C1 segment of cervical spinal cord (tissue), 14 donors: ENCODE results near the gene ARSB.
"Not testable (repeated sequence)": the region's sequence is repeated elsewhere in the genome, so short reads cannot be mapped to it uniquely, and the experiment has no call there.

Source experiments
- DNase-seq, 14 donors: peaks; one replicate each; lab custom pipeline; 2025; lab: John Stamatoyannopoulos, UW

The ARSB gene

GRCh38 chr5:78779771-78780616, 205.1 kb downstream of the ARSB start:
- no peak for DNase-seq

DNA sequence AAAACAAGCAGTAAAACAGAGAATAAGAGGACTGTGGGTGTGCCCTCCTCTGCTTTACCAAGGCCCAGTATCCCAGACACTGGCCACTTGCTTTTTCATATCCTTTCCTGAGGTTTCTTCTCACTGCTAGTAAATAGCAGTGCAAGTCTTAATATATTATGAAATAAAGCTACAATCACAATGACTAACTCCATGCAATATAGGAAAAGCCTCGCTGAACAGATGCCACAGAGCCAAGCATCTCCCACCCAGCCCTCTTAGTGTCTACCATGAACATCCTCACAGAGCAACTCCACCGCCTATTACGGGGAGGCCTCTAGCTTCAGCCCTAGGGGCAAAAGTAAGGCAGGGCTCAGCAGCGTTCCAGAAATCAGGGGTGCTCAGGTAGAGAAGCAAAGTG, 205.8 kb downstream of the ARSB start:
- no peak for DNase-seq

- DNase-seq: no peak
Observed at GRCh38 chr5:78778538-78778937, 206.6 kb downstream of the ARSB start.

GRCh38 chr5:78777901-78778300, 207.2 kb downstream of the ARSB start:
- DNase-seq: no peak

DNA sequence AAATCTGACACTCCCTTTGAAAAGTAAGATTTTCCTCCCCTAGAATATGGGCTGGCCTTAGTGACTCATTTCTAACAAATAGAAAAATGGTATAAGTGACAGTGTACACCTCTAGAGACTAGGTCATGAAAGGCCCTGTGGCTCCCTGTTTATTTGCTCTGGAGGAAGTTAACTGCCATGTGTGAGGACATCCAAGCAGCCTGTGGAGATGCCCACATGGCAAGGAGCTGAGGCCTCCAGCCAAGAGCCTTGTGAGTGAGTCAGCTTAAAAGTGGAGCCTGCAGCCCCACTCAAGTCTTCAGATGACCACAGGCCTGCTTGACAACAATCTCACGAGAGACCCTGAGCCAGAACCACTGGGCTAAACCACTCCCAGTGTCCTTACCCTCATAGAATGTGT, 208.5 kb downstream of the ARSB start:
- no peak for DNase-seq

GRCh38 chr5:78773655-78774054, 211.5 kb downstream of the ARSB start:
- DNase-seq: no peak

- DNase-seq: no peak
Observed at GRCh38 chr5:78771260-78772205, 213.6 kb downstream of the ARSB start.

- DNase-seq: no peak
Observed at GRCh38 chr5:78768781-78769380, 216.2 kb downstream of the ARSB start.

- DNase-seq: no peak
Observed at GRCh38 chr5:78766412-78766762, 218.7 kb downstream of the ARSB start.

GRCh38 chr5:78765756-78766411, 219.2 kb downstream of the ARSB start:
- DNase-seq: no peak

DNA sequence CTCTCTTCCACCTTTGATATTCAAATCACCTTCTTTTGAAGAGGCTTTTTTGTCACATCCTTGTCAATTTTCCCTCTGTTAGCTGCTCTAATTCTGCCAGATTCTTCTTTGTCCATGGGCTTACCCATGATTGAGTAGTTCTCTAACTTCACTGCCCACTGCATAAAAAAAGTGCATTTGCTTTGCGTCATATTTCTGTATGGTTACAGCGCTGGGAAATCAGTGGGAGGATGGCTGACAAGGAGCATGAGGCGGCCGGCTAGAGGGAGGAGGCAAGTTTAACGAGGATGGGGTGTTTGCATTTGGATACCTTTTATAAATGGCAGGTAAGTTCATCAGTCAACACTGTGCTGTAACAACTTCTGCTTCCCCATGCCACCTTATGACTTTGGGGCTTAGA, 220.0 kb downstream of the ARSB start:
- DNase-seq: no peak

DNA sequence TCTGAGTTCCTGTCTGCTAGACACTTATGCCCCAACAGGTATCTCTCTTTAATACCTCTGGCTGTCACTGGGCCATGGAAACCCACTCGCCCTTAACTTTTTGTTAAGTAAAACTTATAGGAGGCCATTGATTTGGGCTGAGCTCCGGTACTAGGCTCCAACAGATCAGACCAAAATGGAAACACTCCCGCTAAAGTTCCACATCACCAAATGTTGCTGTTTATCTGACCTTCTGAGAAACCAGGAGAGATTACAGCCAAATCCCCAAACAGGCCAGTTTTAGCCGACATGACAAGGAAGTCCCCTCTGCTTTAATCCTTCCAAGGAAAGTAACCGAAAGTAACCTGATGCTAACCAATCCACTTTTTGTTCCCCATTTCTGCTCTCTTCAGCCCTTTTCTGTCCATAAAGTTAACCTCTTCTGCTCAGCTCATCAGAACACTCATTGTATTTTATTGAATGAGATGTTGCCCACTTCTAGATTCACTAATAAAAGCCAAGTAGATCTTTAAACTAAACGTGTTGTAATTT, 221.4 kb downstream of the ARSB start:
- DNase-seq: no peak

DNA sequence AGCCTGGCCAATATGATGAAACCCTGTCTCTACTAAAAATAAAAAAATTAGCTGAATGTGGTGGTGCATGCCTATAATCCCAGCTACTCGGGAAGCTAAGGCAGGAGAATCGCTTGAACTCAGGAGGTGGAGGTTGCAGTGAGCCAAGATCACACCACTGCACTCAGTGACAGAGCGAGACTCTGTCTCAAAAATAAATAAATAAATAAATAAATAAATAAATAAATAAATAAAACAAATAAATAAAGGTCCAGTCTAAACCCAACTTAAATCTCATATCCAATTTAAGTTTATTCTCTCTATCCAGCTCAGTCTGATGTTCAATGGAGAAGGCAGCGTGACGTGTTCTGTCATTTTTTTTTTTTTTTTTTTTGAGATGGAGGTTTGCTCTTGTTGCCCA, 222.4 kb downstream of the ARSB start:
- not testable (repeated sequence) for DNase-seq

GRCh38 chr5:78761840-78762239, 223.3 kb downstream of the ARSB start:
- DNase-seq: no peak

- DNase-seq: no peak
Observed at GRCh38 chr5:78760770-78761169, 224.3 kb downstream of the ARSB start.

GRCh38 chr5:78760366-78760765, 224.7 kb downstream of the ARSB start:
- DNase-seq: no peak

DNA sequence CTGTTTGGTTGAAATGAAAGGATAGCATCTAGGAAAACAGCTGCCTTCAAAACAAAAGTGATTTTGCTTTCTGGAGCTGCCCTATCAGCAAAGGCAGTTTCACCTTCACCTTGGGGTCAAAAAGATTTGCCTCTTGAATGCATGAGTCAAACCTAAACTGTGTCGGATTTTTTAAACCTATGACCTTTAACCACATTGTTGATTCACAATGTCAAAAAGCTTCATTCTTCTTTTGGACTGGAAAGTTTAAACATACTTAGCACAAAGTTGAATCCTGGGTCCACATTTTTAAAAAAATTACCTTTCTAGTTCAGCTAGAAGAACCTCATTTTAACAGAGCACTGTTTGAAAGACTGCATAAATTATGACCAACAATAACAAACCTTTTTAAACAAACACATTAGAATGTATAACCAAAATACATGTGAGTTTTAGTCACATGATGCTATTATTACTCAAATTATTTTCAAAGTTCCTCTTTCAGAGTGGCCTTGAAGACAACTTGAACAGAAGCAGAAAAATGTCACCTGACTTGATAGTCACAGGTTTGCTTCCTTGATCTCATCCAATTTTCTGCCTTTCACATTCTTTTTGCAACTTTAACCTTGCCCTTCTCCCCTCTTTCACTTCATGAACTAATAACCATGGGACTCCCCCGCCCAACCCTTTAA, 226.8 kb downstream of the ARSB start:
- no peak for DNase-seq

DNA sequence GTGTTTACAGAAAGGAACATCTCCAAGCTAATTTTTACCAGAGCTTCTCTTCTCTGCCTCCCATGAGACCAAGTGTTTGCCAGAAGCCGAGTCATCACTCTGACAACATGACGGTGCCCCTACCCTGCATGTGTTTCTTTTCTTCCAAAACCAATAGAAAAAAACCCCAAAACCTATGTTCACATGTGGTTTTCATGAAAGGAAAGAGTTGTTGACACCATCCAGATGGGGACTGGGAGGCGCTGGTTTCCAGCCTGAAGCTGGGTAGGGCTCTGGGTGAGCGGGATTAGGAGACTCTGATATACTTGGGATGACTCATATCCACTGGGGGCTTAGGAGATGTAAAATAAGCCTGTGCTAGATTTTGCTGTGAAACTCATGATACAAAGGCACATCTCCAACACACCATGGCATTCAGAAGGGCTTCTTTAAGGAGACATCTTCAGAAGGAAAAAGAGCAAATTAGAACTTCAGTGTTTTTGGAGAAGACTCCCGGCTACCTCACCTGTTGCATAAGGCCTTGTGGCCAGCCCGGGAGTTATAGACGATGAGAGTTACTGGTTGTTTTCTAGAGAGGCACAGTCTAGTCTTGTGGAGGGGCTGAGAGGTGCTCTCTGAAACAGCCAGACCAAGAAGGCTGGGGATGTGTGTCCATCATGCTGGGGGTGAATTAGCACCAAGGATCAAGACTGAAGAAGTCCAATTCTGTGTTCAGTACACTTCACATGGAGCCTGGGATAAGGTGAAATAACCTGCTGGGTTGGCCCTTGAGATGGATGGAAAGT, 227.6 kb downstream of the ARSB start:
- no peak for DNase-seq

- DNase-seq: no peak
Observed at GRCh38 chr5:78756858-78757257, 228.3 kb downstream of the ARSB start.

- DNase-seq: peak in 1 of 14 donors; percentile 39
Observed at GRCh38 chr5:78755822-78756429, 229.2 kb downstream of the ARSB start.
